Gastrocnemius medialis (tissue), 4 donors: ENCODE measurements around the gene SEMA6D.

ENCODE experiments used
- POLR2A ChIP-seq, 2 donors: fragments of 450-650 bp; IDR thresholded peaks; one replicate each; pipeline ENCODE4 v1.6.1; 2017; ENCODE audit warnings: antibody characterized with exemption in 2 of 2, mild to moderate bottlenecking in 2 of 2, moderate library complexity in 2 of 2
- TF ChIP-seq, protein P1 (sequence below), 5 experiments: fragments of 450-650 bp in 3 of 5; fragments of 200-600 bp in 2 of 5; sonication (generic) in 2 of 5; IDR thresholded peaks in 4 of 5; conservative IDR thresholded peaks in 1 of 5; 1 replicate in 4 of 5; 2 replicates in 1 of 5; pipeline ENCODE4 v1.5.1; 2016 to 2019; ENCODE audit warnings: antibody characterized with exemption in 5 of 5, mild to moderate bottlenecking in 3 of 5, moderate library complexity in 3 of 5

DNA sequence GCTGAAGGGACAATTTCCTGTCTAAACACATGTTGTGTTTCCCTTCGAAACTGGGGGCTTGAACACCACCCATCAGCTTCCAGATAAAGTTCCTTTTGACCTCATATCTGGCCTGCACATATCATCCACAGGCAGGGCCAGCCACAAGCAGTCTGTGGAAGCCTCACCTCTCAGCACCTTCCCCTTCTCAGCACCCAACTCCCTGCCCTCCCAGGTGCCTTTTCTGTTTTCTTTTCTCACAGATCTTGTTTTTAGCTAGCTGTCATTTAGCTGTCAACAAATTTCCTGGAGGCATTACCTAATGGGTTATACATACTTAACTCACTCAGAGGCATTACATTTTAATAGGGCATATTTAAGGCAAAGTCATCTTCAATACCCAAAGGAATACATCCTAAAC is 93.9 kb downstream of the SEMA6D start:
- TF ChIP-seq, protein P1, sequence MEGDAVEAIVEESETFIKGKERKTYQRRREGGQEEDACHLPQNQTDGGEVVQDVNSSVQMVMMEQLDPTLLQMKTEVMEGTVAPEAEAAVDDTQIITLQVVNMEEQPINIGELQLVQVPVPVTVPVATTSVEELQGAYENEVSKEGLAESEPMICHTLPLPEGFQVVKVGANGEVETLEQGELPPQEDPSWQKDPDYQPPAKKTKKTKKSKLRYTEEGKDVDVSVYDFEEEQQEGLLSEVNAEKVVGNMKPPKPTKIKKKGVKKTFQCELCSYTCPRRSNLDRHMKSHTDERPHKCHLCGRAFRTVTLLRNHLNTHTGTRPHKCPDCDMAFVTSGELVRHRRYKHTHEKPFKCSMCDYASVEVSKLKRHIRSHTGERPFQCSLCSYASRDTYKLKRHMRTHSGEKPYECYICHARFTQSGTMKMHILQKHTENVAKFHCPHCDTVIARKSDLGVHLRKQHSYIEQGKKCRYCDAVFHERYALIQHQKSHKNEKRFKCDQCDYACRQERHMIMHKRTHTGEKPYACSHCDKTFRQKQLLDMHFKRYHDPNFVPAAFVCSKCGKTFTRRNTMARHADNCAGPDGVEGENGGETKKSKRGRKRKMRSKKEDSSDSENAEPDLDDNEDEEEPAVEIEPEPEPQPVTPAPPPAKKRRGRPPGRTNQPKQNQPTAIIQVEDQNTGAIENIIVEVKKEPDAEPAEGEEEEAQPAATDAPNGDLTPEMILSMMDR (IDR thresholded peaks at IDR 0.05 in 4 of 5, conservative IDR thresholded peaks at IDR 0.05 in 1 of 5): no peak
- TF ChIP-seq POLR2A (IDR thresholded peaks at IDR 0.05): no peak
